GM18951 (cell line): Measurements from ENCODE around the gene PLAAT2.
"Not testable (repeated sequence)": the region's sequence is repeated elsewhere in the genome, so short reads cannot be mapped to it uniquely, and the experiment has no call there.

Experiments
- POLR2A ChIP-seq: IDR thresholded peaks from 4 replicates; pipeline ENCODE4 v1.6.1; 2011; ENCODE audit warnings: mild to moderate bottlenecking; ENCODE audit not compliant: insufficient read length, insufficient read depth; ENCODE audit errors: extremely low read depth
- in situ Hi-C: fragments of 300-500 bp; cut with MboI; formaldehyde crosslinking; loops from one replicate; pipeline ENCODE4 v1.12.0; 2022; ENCODE audit warnings: low sequenced_read_pairs, mixed read lengths, inconsistent platforms; ENCODE audit not compliant: unreplicated experiment

PLAAT2 gene

GRCh38 chr11:63563201-63564055 is at the start of gene PLAAT2:
Gene PLAAT2, minus strand, starts transcription at chr11:63563379. Its CDS starts 55 bp downstream, at chr11:63563324.
- no peak for TF ChIP-seq POLR2A
- in situ Hi-C loops: no loop called here

GRCh38 chr11:63612181-63612580 is 49.0 kb upstream of the PLAAT2 start:
- TF ChIP-seq POLR2A: no peak
- in situ Hi-C loops: no loop called here

- TF ChIP-seq POLR2A: no peak
- in situ Hi-C loops: no loop called here
Observed at GRCh38 chr11:63611395-63611747, 48.2 kb upstream of the PLAAT2 start.

- no peak for TF ChIP-seq POLR2A
- in situ Hi-C loops: no loop called here
Observed at GRCh38 chr11:63610604-63611394, 47.6 kb upstream of the PLAAT2 start.

GRCh38 chr11:63609971-63610580 is 46.9 kb upstream of the PLAAT2 start:
- in situ Hi-C loops: no loop called here
- TF ChIP-seq POLR2A: no peak

GRCh38 chr11:63609536-63609935 is 46.4 kb upstream of the PLAAT2 start:
- in situ Hi-C loops: no loop called here
- no peak for TF ChIP-seq POLR2A

GRCh38 chr11:63608353-63609345 is 45.5 kb upstream of the PLAAT2 start:
- in situ Hi-C loops: no loop called here
- TF ChIP-seq POLR2A: no peak

- TF ChIP-seq POLR2A: no peak
- in situ Hi-C loops: no loop called here
Observed at GRCh38 chr11:63603180-63603518, 40.0 kb upstream of the PLAAT2 start.

- in situ Hi-C loops: not testable (repeated sequence)
Observed at GRCh38 chr11:63602290-63603179, 39.4 kb upstream of the PLAAT2 start.

GRCh38 chr11:63599211-63600122 is 36.3 kb upstream of the PLAAT2 start:
- in situ Hi-C loops: no loop called here
- TF ChIP-seq POLR2A: no peak

- in situ Hi-C loops: no loop called here
- TF ChIP-seq POLR2A: no peak
Observed at GRCh38 chr11:63598556-63598955, 35.4 kb upstream of the PLAAT2 start.
